HepG2 (cell line): ENCODE measurements around the gene TFEB.

ENCODE experiments used
- EZH2 ChIP-seq: conservative IDR thresholded peaks from 2 replicates; pipeline ENCODE4 v1.6.1; 2012; ENCODE audit warnings: mild to moderate bottlenecking, low read depth, low read length, moderate library complexity
- KLF11 ChIP-seq: IDR thresholded peaks from 2 replicates; pipeline ENCODE4 v1.6.1; 2016; ENCODE audit warnings: missing compliant biosample characterization
- MXD1 ChIP-seq: sonication (generic); formaldehyde crosslinking; IDR thresholded peaks from 2 replicates; pipeline ENCODE4 v1.4.0; 2020; ENCODE audit warnings: mild to moderate bottlenecking, missing genetic modification reagents
- RBM39 ChIP-seq: fragments of 200-400 bp; formaldehyde crosslinking; IDR thresholded peaks from one replicate; pipeline ENCODE4 v1.6.1; 2018; ENCODE audit warnings: antibody characterized with exemption, mild to moderate bottlenecking, low read depth, low read length; ENCODE audit not compliant: poor library complexity, severe bottlenecking
- RFX3 ChIP-seq: IDR thresholded peaks from 2 replicates; pipeline ENCODE4 v1.6.1; 2016; ENCODE audit warnings: missing biosample characterization, missing genetic modification reagents
- U2AF2 ChIP-seq: fragments of 200-400 bp; formaldehyde crosslinking; IDR thresholded peaks from 2 replicates; pipeline ENCODE4 v1.6.1; 2017; ENCODE audit warnings: low read depth, mild to moderate bottlenecking, low read length
- TF ChIP-seq, protein P1 (sequence below): IDR thresholded peaks from 2 replicates; pipeline ENCODE4 v1.6.1; 2016; ENCODE audit warnings: missing compliant biosample characterization, missing genetic modification reagents, borderline replicate concordance

- TF ChIP-seq EZH2 (no peak), RBM39 (no peak), MXD1 (CRISPR knock-in tag) (no peak), U2AF2 (no peak), RFX3 (CRISPR knock-in tag) (no peak), KLF11 (CRISPR knock-in tag) (no peak)
- TF ChIP-seq, protein P1, sequence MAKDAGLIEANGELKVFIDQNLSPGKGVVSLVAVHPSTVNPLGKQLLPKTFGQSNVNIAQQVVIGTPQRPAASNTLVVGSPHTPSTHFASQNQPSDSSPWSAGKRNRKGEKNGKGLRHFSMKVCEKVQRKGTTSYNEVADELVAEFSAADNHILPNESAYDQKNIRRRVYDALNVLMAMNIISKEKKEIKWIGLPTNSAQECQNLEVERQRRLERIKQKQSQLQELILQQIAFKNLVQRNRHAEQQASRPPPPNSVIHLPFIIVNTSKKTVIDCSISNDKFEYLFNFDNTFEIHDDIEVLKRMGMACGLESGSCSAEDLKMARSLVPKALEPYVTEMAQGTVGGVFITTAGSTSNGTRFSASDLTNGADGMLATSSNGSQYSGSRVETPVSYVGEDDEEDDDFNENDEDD: no peak
Observed at GRCh38 chr6:41778895-41779294, 43.5 kb upstream of the TFEB start.
